Esophagus muscularis mucosa (tissue), 4 donors: ENCODE measurements around the gene SMIM17. TPM values are rescaled to one million over a fixed set of nuclear protein-coding genes. Genes with fewer than 3 reads are reported as not detected.
A peak's percentile ranks its signal among the peaks of the same experiment; 100 is the strongest.

Source experiments
- DNase-seq: peaks from one replicate; pipeline ENCODE4 v3.0.0-alpha.2; 2017; ENCODE audit errors: extremely low spot score
- H3K27ac ChIP-seq, 4 donors: fragments of 200-600 bp; sonication (generic); replicated peaks in 1 of 4; 1 replicate in 3 of 4; 2 replicates in 1 of 4; pipeline ENCODE4 v1.5.1; 2016 to 2019; ENCODE audit warnings: mild to moderate bottlenecking in 1 of 4
- H3K27me3 ChIP-seq, 4 donors: fragments of 200-600 bp; sonication (generic); one replicate each; pipeline versions ENCODE4 v1.5.1 to v1.6.0; 2016 to 2019
- H3K36me3 ChIP-seq, 4 donors: fragments of 200-600 bp; sonication (generic); one replicate each; pipeline ENCODE4 v1.5.1; 2016 to 2019
- H3K4me1 ChIP-seq, 4 donors: fragments of 200-600 bp; sonication (generic); one replicate each; pipeline ENCODE4 v1.5.1; 2016 to 2019
- H3K4me3 ChIP-seq, 4 donors: fragments of 200-600 bp; sonication (generic); 1 replicate in 2 of 4; 2 replicates in 2 of 4; pipeline ENCODE4 v1.5.1; 2016 to 2019; ENCODE audit warnings: mild to moderate bottlenecking in 4 of 4, moderate library complexity in 1 of 4
- H3K9me3 ChIP-seq, 4 donors: fragments of 200-600 bp; sonication (generic); 1 replicate in 3 of 4; 2 replicates in 1 of 4; pipeline ENCODE4 v1.5.1; 2016 to 2019
- EP300 ChIP-seq: sonication (generic); formaldehyde crosslinking; IDR thresholded peaks from one replicate; pipeline ENCODE4 v1.6.1; 2017; ENCODE audit warnings: antibody characterized with exemption
- POLR2A ChIP-seq: fragments of 450-650 bp; IDR thresholded peaks from one replicate; pipeline ENCODE4 v1.6.1; 2017; ENCODE audit warnings: antibody characterized with exemption, moderate library complexity, mild to moderate bottlenecking, low read depth
- POLR2AphosphoS5 ChIP-seq, 2 donors: sonication (generic); formaldehyde crosslinking; IDR thresholded peaks; one replicate each; pipeline ENCODE4 v1.6.1; 2017; ENCODE audit warnings: antibody characterized with exemption in 2 of 2
- whole genome bisulfite sequencing: methylation state at CpG from one replicate; pipeline ENCODE4 v1.1.5; 2018; 5-methylcytosine and 5-hydroxymethylcytosine counted together
- intact Hi-C: fragments of 100-400 bp; cut with DNase I; formaldehyde crosslinking; loops from one replicate; pipeline ENCODE4 v1.15.1; 2023
- total RNA-seq, 4 donors: library from RNA; depleted of rRNA; stranded (reverse); fragments of >200 nt; gene quantifications; one replicate each; pipeline versions ENCODE4 v1.1.0 to v1.2.1, GENCODE V29; 2016
- TF ChIP-seq, protein P1 (sequence below), 3 experiments: fragments of 200-600 bp in 2 of 3; fragments of 450-650 bp in 1 of 3; sonication (generic) in 2 of 3; IDR thresholded peaks; one replicate each; pipeline ENCODE4 v1.5.1; 2017 to 2019; ENCODE audit warnings: antibody characterized with exemption in 3 of 3, mild to moderate bottlenecking in 2 of 3, moderate library complexity in 1 of 3

SMIM17 gene
- total RNA-seq, 4 donors from 2014 or later, result 0.65 TPM; not detected in 3

DNA sequence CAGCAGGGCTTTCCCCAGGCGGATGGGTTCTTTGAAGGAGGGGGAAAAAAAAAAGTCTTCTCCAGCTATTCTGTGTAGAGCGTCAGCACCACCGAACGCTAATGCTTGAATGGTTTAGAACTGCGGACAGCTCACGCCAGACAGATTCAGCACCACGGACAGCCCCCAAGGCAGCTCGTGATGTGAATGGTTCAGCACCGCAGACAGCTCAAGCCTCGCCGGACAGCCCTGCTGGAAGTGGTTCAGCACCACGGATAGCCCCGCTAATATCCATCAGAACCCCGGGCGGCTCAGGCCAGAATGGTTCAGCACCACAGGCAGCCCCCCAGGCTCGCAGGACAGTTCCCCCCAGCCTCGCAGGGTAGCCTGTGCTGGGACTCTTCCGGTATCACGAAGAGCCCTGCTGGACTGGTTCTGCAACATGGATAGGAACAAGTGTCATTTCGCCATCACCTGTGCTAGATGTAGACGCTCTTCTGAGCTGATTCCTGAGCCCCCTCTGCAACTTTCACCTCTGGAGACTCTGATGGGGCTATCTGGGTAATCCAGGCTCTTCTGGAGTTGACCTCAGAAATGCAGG is 4.9 kb upstream of the SMIM17 start:
- Histone ChIP-seq H3K9me3 (peaks cover 0 to 22% (median 12%) of the 10 kb centered on the region in 4 donors), H3K4me3 (no peak overlapping the region), H3K27ac (no peak overlapping the region), H3K27me3 (peaks cover 0 to 8% (median 2%) of the 10 kb centered on the region in 4 donors), H3K36me3 (no peaks in the 10 kb centered on the region), H3K4me1 (no peaks in the 10 kb centered on the region)
- WGBS, result 8% methylated on average over 19 of the region's 21 CpGs
- TF ChIP-seq EP300 (no peak), POLR2AphosphoS5 (IDR thresholded peaks at IDR 0.05) (peak; percentile 47 to 56), POLR2A (no peak)
- intact Hi-C loops, result no loop called here
- no peak for DNase-seq

DNA sequence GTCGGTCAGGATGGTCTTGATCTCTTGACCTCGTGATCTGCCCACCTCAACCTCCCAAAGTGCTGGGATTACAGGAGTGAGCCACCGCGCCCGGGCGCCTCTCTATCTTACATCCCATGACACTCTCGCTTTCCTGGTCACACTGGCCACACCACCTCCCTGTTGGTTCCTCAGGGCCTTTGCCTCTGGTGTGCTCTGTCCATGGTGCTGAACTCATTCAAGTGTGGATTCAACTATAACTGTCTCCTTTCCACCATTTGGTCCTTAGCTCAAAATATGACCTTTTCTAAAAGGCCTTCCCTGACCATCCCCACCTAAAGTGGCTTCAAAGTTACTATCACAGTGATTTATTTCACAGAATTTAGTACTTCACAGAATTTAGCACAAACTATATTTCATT is 3.7 kb upstream of the SMIM17 start:
- no peak for DNase-seq
- H3K36me3 ChIP-seq, result no peaks in the 10 kb centered on the region
- no peaks in the 10 kb centered on the region for H3K4me1 ChIP-seq
- H3K4me3 ChIP-seq, result no peak overlapping the region
- no peak overlapping the region for H3K27ac ChIP-seq
- intact Hi-C loops, result no loop called here
- H3K27me3 ChIP-seq, result peaks cover 0 to 20% (median 6%) of the 10 kb centered on the region in 4 donors
- peaks cover 0 to 19% (median 5%) of the 10 kb centered on the region in 4 donors for H3K9me3 ChIP-seq
- WGBS, result 40% methylated on average over 7 of the region's 7 CpGs
- TF ChIP-seq, protein P1, sequence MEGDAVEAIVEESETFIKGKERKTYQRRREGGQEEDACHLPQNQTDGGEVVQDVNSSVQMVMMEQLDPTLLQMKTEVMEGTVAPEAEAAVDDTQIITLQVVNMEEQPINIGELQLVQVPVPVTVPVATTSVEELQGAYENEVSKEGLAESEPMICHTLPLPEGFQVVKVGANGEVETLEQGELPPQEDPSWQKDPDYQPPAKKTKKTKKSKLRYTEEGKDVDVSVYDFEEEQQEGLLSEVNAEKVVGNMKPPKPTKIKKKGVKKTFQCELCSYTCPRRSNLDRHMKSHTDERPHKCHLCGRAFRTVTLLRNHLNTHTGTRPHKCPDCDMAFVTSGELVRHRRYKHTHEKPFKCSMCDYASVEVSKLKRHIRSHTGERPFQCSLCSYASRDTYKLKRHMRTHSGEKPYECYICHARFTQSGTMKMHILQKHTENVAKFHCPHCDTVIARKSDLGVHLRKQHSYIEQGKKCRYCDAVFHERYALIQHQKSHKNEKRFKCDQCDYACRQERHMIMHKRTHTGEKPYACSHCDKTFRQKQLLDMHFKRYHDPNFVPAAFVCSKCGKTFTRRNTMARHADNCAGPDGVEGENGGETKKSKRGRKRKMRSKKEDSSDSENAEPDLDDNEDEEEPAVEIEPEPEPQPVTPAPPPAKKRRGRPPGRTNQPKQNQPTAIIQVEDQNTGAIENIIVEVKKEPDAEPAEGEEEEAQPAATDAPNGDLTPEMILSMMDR (IDR thresholded peaks at IDR 0.05), result no peak
- TF ChIP-seq EP300, result no peak
- no peak for TF ChIP-seq POLR2AphosphoS5 (IDR thresholded peaks at IDR 0.05)
- TF ChIP-seq POLR2A, result no peak

DNA sequence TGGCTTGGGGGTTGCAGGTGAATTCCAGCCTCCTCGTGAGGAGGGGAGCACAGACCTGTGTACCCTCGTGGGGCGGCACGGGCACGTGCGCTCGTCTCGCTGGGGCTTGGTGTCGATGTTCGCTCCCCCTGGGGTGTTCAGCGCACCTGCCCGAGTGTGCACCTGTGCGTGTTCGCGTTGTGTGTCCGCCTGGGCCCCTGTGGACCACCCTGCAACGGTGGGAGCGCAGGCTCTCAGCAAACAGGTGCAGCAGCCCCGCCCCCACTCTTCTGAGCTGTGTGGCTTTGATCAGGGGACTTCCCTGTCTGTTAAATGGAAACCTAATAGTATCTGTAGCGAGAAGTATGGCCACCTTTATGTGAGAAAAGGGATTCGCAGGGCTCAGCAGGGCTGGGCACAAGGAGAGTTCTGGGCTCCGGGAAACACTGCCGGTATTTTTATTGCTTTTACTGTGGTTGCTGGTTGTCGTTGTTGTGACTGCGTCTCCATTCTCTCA is 549 bp downstream of the SMIM17 start:
- WGBS, result 16% methylated on average over 14 of the region's 25 CpGs
- intact Hi-C loops, result no loop called here
- Histone ChIP-seq H3K36me3 (peaks cover 0 to 7% (median 0%) of the 10 kb centered on the region in 4 donors), H3K9me3 (peaks cover 0 to 15% (median 7%) of the 10 kb centered on the region in 4 donors), H3K4me1 (no peaks in the 10 kb centered on the region), H3K27ac (no peak overlapping the region), H3K4me3 (no peak overlapping the region), H3K27me3 (peaks cover 0 to 37% (median 6%) of the 10 kb centered on the region in 4 donors)
- TF ChIP-seq POLR2A, result no peak
- TF ChIP-seq, protein P1 (IDR thresholded peaks at IDR 0.05), result no peak
- no peak for TF ChIP-seq EP300
- TF ChIP-seq POLR2AphosphoS5 (IDR thresholded peaks at IDR 0.05), result no peak
- no peak for DNase-seq

DNA sequence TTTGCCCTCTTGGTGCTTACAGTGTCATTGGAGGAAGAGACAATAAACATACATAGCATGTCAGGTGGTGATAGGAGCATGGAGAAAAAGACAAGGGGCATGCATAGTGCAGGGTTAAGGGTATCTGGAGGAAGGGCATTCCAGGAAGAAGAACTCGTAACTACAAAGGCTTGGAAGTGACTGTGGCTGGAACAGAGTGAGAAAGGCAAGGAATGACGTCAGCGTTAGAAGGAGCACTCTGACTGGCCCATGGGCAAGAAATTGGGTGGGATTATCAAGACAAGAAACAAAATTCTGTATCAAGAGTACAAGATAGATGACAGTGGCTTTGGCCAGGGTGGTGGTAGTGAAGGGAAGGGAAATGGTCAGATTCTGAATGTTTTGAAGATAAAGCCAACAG is 11.2 kb downstream of the SMIM17 start:
- no peaks in the 10 kb centered on the region for H3K27me3 ChIP-seq
- H3K27ac ChIP-seq, result no peak overlapping the region
- peaks cover 0 to 7% (median 2%) of the 10 kb centered on the region in 4 donors for H3K9me3 ChIP-seq
- H3K36me3 ChIP-seq, result no peaks in the 10 kb centered on the region
- H3K4me3 ChIP-seq, result no peak overlapping the region
- H3K4me1 ChIP-seq, result no peaks in the 10 kb centered on the region
- no peak for DNase-seq
- WGBS, result 76% methylated on average over 3 of the region's 3 CpGs
- TF ChIP-seq POLR2A (no peak), POLR2AphosphoS5 (IDR thresholded peaks at IDR 0.05) (no peak), EP300 (no peak)
- TF ChIP-seq, protein P1 (IDR thresholded peaks at IDR 0.05), result no peak
- intact Hi-C loops, result no loop called here

DNA sequence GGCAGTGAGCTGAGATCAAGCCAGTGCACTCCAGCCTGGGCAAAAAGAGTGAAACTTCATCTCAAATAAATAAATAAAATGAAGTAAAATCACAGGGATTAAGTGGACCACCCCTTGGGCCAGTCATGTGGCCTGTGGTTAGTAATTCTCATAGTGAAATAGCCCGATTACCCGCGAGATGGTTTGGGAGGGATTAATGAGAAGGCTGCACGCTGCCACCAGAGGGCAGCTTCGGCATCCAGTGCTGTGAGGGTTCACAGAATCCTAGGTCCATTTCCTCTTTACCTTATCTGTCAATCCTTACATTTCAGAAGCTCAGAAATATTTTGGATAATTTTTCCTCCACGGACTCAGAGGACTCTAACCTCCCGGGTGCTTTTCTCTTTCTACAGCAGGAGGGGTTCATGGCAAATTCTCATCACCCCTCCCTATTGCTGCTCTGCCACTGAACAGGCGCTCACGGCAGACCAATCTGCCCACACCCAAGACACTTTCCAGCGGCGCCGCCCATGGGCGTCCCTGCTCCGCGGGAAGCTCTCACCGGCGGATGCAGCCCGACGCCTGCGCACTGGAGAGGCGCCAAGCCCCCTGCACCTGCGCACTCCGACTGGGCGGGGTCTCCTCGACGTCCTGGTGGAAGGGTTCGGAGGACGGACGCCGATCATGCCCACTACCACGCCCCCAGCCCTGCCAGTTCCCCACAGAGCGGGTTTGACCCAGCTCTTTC is 17.6 kb downstream of the SMIM17 start:
- Histone ChIP-seq H3K9me3 (peaks cover 0 to 5% (median 0%) of the 10 kb centered on the region in 4 donors), H3K4me3 (peak overlapping the region; percentile 15 to 36 (median 27))

More for the DNA sequence above, 17.6 kb downstream of the SMIM17 start:
- Histone ChIP-seq H3K4me1 (peaks cover 0 to 9% (median 9%) of the 10 kb centered on the region in 4 donors), H3K27ac (peak overlapping the region in 1 of 4 donors; percentile 8), H3K36me3 (peaks cover 13 to 35% (median 25%) of the 10 kb centered on the region in 4 donors), H3K27me3 (no peaks in the 10 kb centered on the region)
- no peak for DNase-seq
- WGBS, result 33% methylated on average over 8 of the region's 32 CpGs
- TF ChIP-seq, protein P1 (IDR thresholded peaks at IDR 0.05), result peak; percentile 26 to 57 (median 39)
- TF ChIP-seq POLR2A, result no peak
- intact Hi-C loops, result no loop called here
